ENCODE data around the gene PXMP2.

The PXMP2 gene

GRCh38 chr12:132651444-132652100 lies 35.8 kb upstream of the PXMP2 start:
- DNase-seq, result no peak
- TF ChIP-seq GATA1 (IDR thresholded peaks at IDR 0.05; ENCODE audit: low read depth, low read length) (no peak), POLR2A (IDR thresholded peaks at IDR 0.05; ENCODE audit: low read length) (no peak)

GRCh38 chr12:132653567-132654290 lies 33.7 kb upstream of the PXMP2 start:
- no peak for TF ChIP-seq GATA1 (IDR thresholded peaks at IDR 0.05; ENCODE audit: low read depth, low read length)
- TF ChIP-seq POLR2A (IDR thresholded peaks at IDR 0.05; ENCODE audit: low read length), result no peak
- DNase-seq, result no peak

- TF ChIP-seq GATA1 (IDR thresholded peaks at IDR 0.05; ENCODE audit: low read depth, low read length) (no peak), POLR2A (IDR thresholded peaks at IDR 0.05; ENCODE audit: low read length) (no peak)
- DNase-seq, result no peak
Measured at GRCh38 chr12:132657004-132657727, 30.2 kb upstream of the PXMP2 start.

- no peak for DNase-seq
- TF ChIP-seq GATA1 (IDR thresholded peaks at IDR 0.05; ENCODE audit: low read depth, low read length), result no peak
- no peak for TF ChIP-seq POLR2A (IDR thresholded peaks at IDR 0.05; ENCODE audit: low read length)
Measured at GRCh38 chr12:132658149-132658894, 29.1 kb upstream of the PXMP2 start.

- DNase-seq, result no peak
- no peak for TF ChIP-seq GATA1 (IDR thresholded peaks at IDR 0.05; ENCODE audit: low read depth, low read length)
- TF ChIP-seq POLR2A (IDR thresholded peaks at IDR 0.05; ENCODE audit: low read length), result no peak
Measured at GRCh38 chr12:132659146-132659545, 28.2 kb upstream of the PXMP2 start.

- no peak for DNase-seq
- no peak for TF ChIP-seq GATA1 (IDR thresholded peaks at IDR 0.05; ENCODE audit: low read depth, low read length)
- TF ChIP-seq POLR2A (IDR thresholded peaks at IDR 0.05; ENCODE audit: low read length), result no peak
Measured at GRCh38 chr12:132660052-132660451, 27.3 kb upstream of the PXMP2 start.

- no peak for DNase-seq
- no peak for TF ChIP-seq GATA1 (IDR thresholded peaks at IDR 0.05; ENCODE audit: low read depth, low read length)
- TF ChIP-seq POLR2A (IDR thresholded peaks at IDR 0.05; ENCODE audit: low read length), result no peak
Measured at GRCh38 chr12:132660996-132661395, 26.4 kb upstream of the PXMP2 start.

- no peak for TF ChIP-seq POLR2A (IDR thresholded peaks at IDR 0.05; ENCODE audit: low read length)
- no peak for TF ChIP-seq GATA1 (IDR thresholded peaks at IDR 0.05; ENCODE audit: low read depth, low read length)
Measured at GRCh38 chr12:132661972-132662371, 25.4 kb upstream of the PXMP2 start.

GRCh38 chr12:132662901-132663755 lies 24.3 kb upstream of the PXMP2 start:
- no peak for DNase-seq
- TF ChIP-seq GATA1 (IDR thresholded peaks at IDR 0.05; ENCODE audit: low read depth, low read length), result no peak
- TF ChIP-seq POLR2A (IDR thresholded peaks at IDR 0.05; ENCODE audit: low read length), result no peak

More at GRCh38 chr12:132661972-132662371, 25.4 kb upstream of the PXMP2 start:
- no peak for DNase-seq

- no peak for DNase-seq
- TF ChIP-seq POLR2A (IDR thresholded peaks at IDR 0.05; ENCODE audit: low read length), result no peak
- TF ChIP-seq GATA1 (IDR thresholded peaks at IDR 0.05; ENCODE audit: low read depth, low read length), result no peak
Measured at GRCh38 chr12:132664206-132665148, 22.9 kb upstream of the PXMP2 start.

- DNase-seq, result no peak
- no peak for TF ChIP-seq POLR2A (IDR thresholded peaks at IDR 0.05; ENCODE audit: low read length)
- no peak for TF ChIP-seq GATA1 (IDR thresholded peaks at IDR 0.05; ENCODE audit: low read depth, low read length)
Measured at GRCh38 chr12:132665149-132665491, 22.3 kb upstream of the PXMP2 start.

- DNase-seq, result no peak
- TF ChIP-seq POLR2A (IDR thresholded peaks at IDR 0.05; ENCODE audit: low read length) (no peak), GATA1 (IDR thresholded peaks at IDR 0.05; ENCODE audit: low read depth, low read length) (no peak)
Measured at GRCh38 chr12:132665794-132666193, 21.6 kb upstream of the PXMP2 start.

All from erythroblast (primary cell).